Pancreas (tissue), 10 donors: ENCODE results near the gene ITPK1. TPM values are rescaled to one million over a fixed set of nuclear protein-coding genes. Genes with fewer than 3 reads are reported as not detected.

Experiments used
- ATAC-seq, 4 donors: fragments of 200-7000 bp; cut with Tn5 transposase; one replicate each; pipeline versions ENCODE4 v1.8.0 to v1.9.1; 2020; ENCODE audit warnings: mild to moderate bottlenecking in 4 of 4, moderate library complexity in 4 of 4
- DNase-seq, 6 donors: peaks; one replicate each; pipeline ENCODE4 v3.0.0-alpha.2; 2020
- FAIRE-seq: peaks from 2 replicates; lab custom pipeline; 2012; peaks lifted over from hg19 to GRCh38; lab: Jason Lieb, UNC
- H3K27ac ChIP-seq, 4 donors: fragments of 200-600 bp; sonication (generic); 1 replicate in 3 of 4; 2 replicates in 1 of 4; pipeline versions ENCODE4 v1.5.0 to v1.8.0; 2020
- H3K27me3 ChIP-seq, 4 donors: fragments of 200-600 bp; one replicate each; pipeline ENCODE4 v1.8.0; 2021
- H3K36me3 ChIP-seq, 3 donors: fragments of 200-600 bp; sonication (generic) in 1 of 3; one replicate each; pipeline versions ENCODE4 v1.5.0 to v1.8.0; 2020 to 2021
- H3K4me1 ChIP-seq, 3 donors: fragments of 200-600 bp; one replicate each; pipeline ENCODE4 v1.8.0; 2021
- H3K4me3 ChIP-seq, 4 donors: fragments of 200-600 bp; sonication (generic) in 2 of 4; one replicate each; pipeline versions ENCODE4 v1.5.0 to v1.8.0; 2020 to 2021
- H3K9me3 ChIP-seq, 4 donors: fragments of 200-600 bp; one replicate each; pipeline ENCODE4 v1.8.0; 2021
- CTCF ChIP-seq, 4 donors: fragments of 200-600 bp; sonication (generic) in 3 of 4; IDR thresholded peaks; one replicate each; pipeline versions ENCODE4 v1.5.0 to v1.8.0; 2021; ENCODE audit warnings: antibody characterized with exemption in 4 of 4
- WGBS, 2 donors: extraction: QIAGEN DNeasy Blood & Tissue Kit; methylation state at CpG; one replicate each; pipeline ENCODE4 v1.1.7; 2013; 5-methylcytosine and 5-hydroxymethylcytosine counted together
- intact Hi-C, 3 donors: fragments of 100-400 bp; cut with DNase I; formaldehyde crosslinking; loops; one replicate each; pipeline versions ENCODE4 v1.11.1 to v1.14.2; 2022
- polyA plus RNA-seq, 2 donors: library from polyadenylated mRNA; stranded (reverse); fragments of 200-250 nt; gene quantifications; one replicate each; pipeline ENCODE4 v1.2.3, GENCODE V29; 2013
- total RNA-seq, 6 donors: library from RNA; stranded (reverse); fragmentation: NEBNext Ultra II Directional in 4 of 6; extraction: Animal tissue kit (Norgen Biotek cat#: 25700) in 4 of 6; gene quantifications; one replicate each; pipeline versions ENCODE4 v1.2.1 to v1.2.4, GENCODE V29; 2021 to 2023
- donor health status: healthy with polysubstance abuse.
- donor health status: DM: no; HTN: no; CAD: no; lungs with moderate emphysema.
- donor health status: DM: no; HTN: no; CAD: no.
- donor health status: control.
- donor health status: control.
- donor health status: Bipolar disorder and iron deficiency.
- donor health status: DM: yes; HTN: yes; CAD: no.
- donor health status: DM: no; HTN: no; CAD: no.
- donor health status: DM: no; HTN: no; CAD: no.
- donor health status: DM: yes; HTN: yes; CAD: no.

Gene ITPK1
- total and polyA plus RNA-seq, 8 donors = 23.2 to 38.3 (median 33.0) TPM

DNA sequence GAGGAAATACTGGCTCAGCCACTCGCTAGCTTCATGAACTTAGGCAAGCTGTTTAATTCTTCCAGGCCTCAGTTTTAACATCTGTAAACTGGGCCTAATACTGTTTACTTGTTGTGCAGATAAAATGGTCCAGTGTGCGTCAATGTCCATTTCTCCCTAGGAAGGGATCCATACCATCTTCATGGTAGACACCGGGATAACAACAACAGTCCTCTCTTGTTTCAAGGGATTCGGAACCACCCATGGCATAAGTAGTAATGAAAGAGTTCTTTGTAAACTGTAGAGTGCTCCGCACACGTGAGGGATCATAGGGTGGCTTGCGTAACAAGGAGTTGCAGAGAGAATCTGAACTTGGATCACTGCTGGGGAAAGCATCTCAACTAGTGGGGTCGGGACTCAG is 210.1 kb downstream of the ITPK1 start:
- WGBS, 2 donors = 82 to 87% methylated on average over 8 of the region's 8 CpGs
- TF ChIP-seq CTCF (IDR thresholded peaks at IDR 0.05) = no peak
- H3K4me3 ChIP-seq = no peak overlapping the region
- no peaks in the 10 kb centered on the region for H3K4me1 ChIP-seq
- H3K27me3 ChIP-seq = no peaks in the 10 kb centered on the region
- FAIRE-seq (no peak), DNase-seq (no peak), ATAC-seq (no peak)
- intact Hi-C loops = no loop called here
- H3K9me3 ChIP-seq = no peaks in the 10 kb centered on the region
- H3K36me3 ChIP-seq = no peaks in the 10 kb centered on the region
- H3K27ac ChIP-seq = no peak overlapping the region

GRCh38 chr14:92903359-92903758 is 212.4 kb downstream of the ITPK1 start:
- 40 to 58% methylated on average over 6 of the region's 6 CpGs for WGBS, 2 donors
- no peaks in the 10 kb centered on the region for H3K27me3 ChIP-seq
- no peak overlapping the region for H3K4me3 ChIP-seq
- no peak overlapping the region for H3K27ac ChIP-seq
- ATAC-seq = no peak
- intact Hi-C loops = no loop called here
- TF ChIP-seq CTCF (IDR thresholded peaks at IDR 0.05) = no peak
- FAIRE-seq = no peak
- H3K9me3 ChIP-seq = no peaks in the 10 kb centered on the region
- DNase-seq = no peak
- H3K36me3 ChIP-seq = no peaks in the 10 kb centered on the region
- H3K4me1 ChIP-seq = no peaks in the 10 kb centered on the region

DNA sequence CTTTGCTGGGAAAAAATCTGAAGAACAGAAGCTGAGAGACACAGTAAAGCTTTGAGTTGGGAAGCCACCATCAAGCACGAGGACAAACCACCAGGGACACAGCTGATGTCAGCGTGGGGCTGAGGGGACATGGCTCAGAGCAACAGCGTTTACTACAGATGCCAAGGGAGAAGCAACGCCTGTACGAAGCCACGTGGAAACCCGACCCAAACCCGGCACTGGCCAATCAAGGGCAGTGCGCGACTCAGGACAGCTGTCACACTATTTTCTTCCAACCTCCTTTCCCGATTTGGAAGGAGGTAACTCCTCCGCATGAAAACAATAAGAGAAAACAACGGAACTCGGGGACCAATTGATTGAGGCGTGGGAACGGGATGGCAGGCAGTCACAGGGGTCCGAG is 213.0 kb downstream of the ITPK1 start:
- Histone ChIP-seq H3K27me3 (no peaks in the 10 kb centered on the region), H3K4me1 (no peaks in the 10 kb centered on the region), H3K4me3 (no peak overlapping the region), H3K36me3 (no peaks in the 10 kb centered on the region), H3K9me3 (no peaks in the 10 kb centered on the region), H3K27ac (no peak overlapping the region)
- intact Hi-C loops = no loop called here
- no peak for TF ChIP-seq CTCF (IDR thresholded peaks at IDR 0.05)
- WGBS, 2 donors = 10 to 14% methylated on average over 17 of the region's 17 CpGs
- peak in 1 of 4 donors; percentile 19 for ATAC-seq
- FAIRE-seq = no peak
- no peak for DNase-seq

DNA sequence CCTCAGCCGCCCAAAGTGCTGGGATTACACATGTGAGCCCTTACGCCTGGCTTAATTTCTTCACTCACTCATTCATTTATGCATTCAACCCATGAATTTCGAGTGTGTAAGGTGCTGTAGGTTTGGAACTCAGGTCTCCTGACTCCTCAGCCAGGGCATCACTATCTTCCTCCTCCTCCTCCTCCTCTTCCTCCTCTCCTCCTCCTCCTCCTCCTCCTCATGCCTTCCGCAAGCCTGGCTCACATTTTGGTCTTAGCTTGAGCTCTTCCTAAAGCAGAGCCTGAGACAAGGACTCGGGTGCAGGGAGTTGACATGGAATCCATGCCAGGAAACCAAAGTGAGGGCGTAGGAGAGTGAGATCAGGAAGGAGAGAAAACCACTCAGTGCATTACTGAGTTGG is 213.5 kb downstream of the ITPK1 start:
- DNase-seq = no peak
- no peak for ATAC-seq
- no peak overlapping the region for H3K27ac ChIP-seq
- WGBS, 2 donors = 57 to 71% methylated on average over 6 of the region's 6 CpGs
- no peak for FAIRE-seq
- intact Hi-C loops = no loop called here
- no peaks in the 10 kb centered on the region for H3K4me1 ChIP-seq
- no peak overlapping the region for H3K4me3 ChIP-seq
- H3K27me3 ChIP-seq = no peaks in the 10 kb centered on the region
- H3K9me3 ChIP-seq = no peaks in the 10 kb centered on the region
- H3K36me3 ChIP-seq = no peaks in the 10 kb centered on the region
- TF ChIP-seq CTCF (IDR thresholded peaks at IDR 0.05) = no peak

GRCh38 chr14:92900660-92901059 is 215.1 kb downstream of the ITPK1 start:
- no peaks in the 10 kb centered on the region for H3K36me3 ChIP-seq
- no peaks in the 10 kb centered on the region for H3K27me3 ChIP-seq
- no peaks in the 10 kb centered on the region for H3K4me1 ChIP-seq
- no peak for TF ChIP-seq CTCF (IDR thresholded peaks at IDR 0.05)
- DNase-seq (no peak), ATAC-seq (no peak), FAIRE-seq (no peak)
- no peaks in the 10 kb centered on the region for H3K9me3 ChIP-seq
- no peak overlapping the region for H3K27ac ChIP-seq
- intact Hi-C loops = no loop called here
- no peak overlapping the region for H3K4me3 ChIP-seq
- 87 to 97% methylated on average over 2 of the region's 2 CpGs for WGBS, 2 donors
